Fibroblast of lung (primary cell): Measurements from ENCODE around the gene ABCA9. TPM values are rescaled to one million over a fixed set of nuclear protein-coding genes. Genes with fewer than 3 reads are reported as not detected.
"Not testable (repeated sequence)": the region's sequence is repeated elsewhere in the genome, so short reads cannot be mapped to it uniquely, and the experiment has no call there.

ENCODE experiments used
- DNase-seq, 2 donors: peaks; one replicate each; pipeline versions ENCODE4 v3.0.0 to v3.0.0-alpha.2; 2010; ENCODE audit warnings: low read depth in 2 of 2
- H2AFZ ChIP-seq: 2 replicates; pipeline ENCODE4 v1.5.1; 2012; ENCODE audit warnings: low read length, control low read depth, inconsistent platforms
- H3K27ac ChIP-seq: 2 replicates; pipeline ENCODE4 v1.5.1; 2011; ENCODE audit warnings: low read length, control low read depth; ENCODE audit not compliant: insufficient read depth
- H3K27me3 ChIP-seq: 2 replicates; pipeline ENCODE4 v1.5.1; 2011; ENCODE audit warnings: mild to moderate bottlenecking, low read length; ENCODE audit not compliant: control insufficient read depth, insufficient read depth
- H3K36me3 ChIP-seq: 2 replicates; pipeline ENCODE4 v1.5.1; 2011; ENCODE audit warnings: low read length; ENCODE audit not compliant: control insufficient read depth, insufficient read depth
- H3K4me1 ChIP-seq: 2 replicates; pipeline ENCODE4 v1.5.1; 2011; ENCODE audit warnings: low read length; ENCODE audit not compliant: control insufficient read depth, insufficient read depth; ENCODE audit errors: extremely low read depth
- H3K4me2 ChIP-seq: 2 replicates; pipeline ENCODE4 v1.5.1; 2011; ENCODE audit warnings: low read length, control low read depth; ENCODE audit not compliant: insufficient read depth; ENCODE audit errors: extremely low read depth
- H3K4me3 ChIP-seq, 4 experiments: fragments of 200-600 bp in 1 of 4; sonication (generic) in 1 of 4; replicated peaks in 1 of 4; 2 replicates each; pipeline ENCODE4 v1.5.1; 2011 to 2016; ENCODE audit warnings: low read length in 4 of 4, low read depth in 3 of 4, mild to moderate bottlenecking in 3 of 4, control low read depth in 2 of 4, inconsistent platforms in 1 of 4, mixed read lengths in 1 of 4; ENCODE audit not compliant: insufficient read depth in 1 of 4; ENCODE audit errors: control extremely low read depth in 1 of 4
- H3K79me2 ChIP-seq: 2 replicates; pipeline ENCODE4 v1.5.1; 2012; ENCODE audit warnings: mild to moderate bottlenecking, low read length, inconsistent platforms; ENCODE audit not compliant: control insufficient read depth, insufficient read depth
- H3K9ac ChIP-seq: 2 replicates; pipeline ENCODE4 v1.5.1; 2011; ENCODE audit warnings: mild to moderate bottlenecking, low read length, control low read depth; ENCODE audit not compliant: insufficient read depth
- H3K9me3 ChIP-seq: 2 replicates; pipeline ENCODE4 v1.5.1; 2012; ENCODE audit warnings: low read depth, low read length; ENCODE audit not compliant: control insufficient read depth, insufficient read depth
- H4K20me1 ChIP-seq: 2 replicates; pipeline ENCODE4 v1.5.1; 2011; ENCODE audit warnings: low read length; ENCODE audit not compliant: control insufficient read depth, insufficient read depth; ENCODE audit errors: extremely low read depth
- CTCF ChIP-seq, 2 donors: IDR thresholded peaks in 1 of 2; conservative IDR thresholded peaks in 1 of 2; 1 replicate in 1 of 2; 2 replicates in 1 of 2; pipeline ENCODE4 v1.5.1; 2011 to 2012; ENCODE audit warnings: low read length in 2 of 2, control low read depth in 1 of 2, inconsistent platforms in 1 of 2, low read depth in 1 of 2, mild to moderate bottlenecking in 1 of 2
- EZH2 ChIP-seq: IDR thresholded peaks from 2 replicates; pipeline ENCODE4 v1.5.1; 2012; ENCODE audit warnings: low read length, control low read depth, mild to moderate bottlenecking; ENCODE audit errors: missing control alignments
- polyA plus RNA-seq, 2 donors: library from polyadenylated mRNA; depleted of rRNA in 1 of 2; stranded (reverse) in 1 of 2; unstranded in 1 of 2; fragments of >200 nt; gene quantifications; 2 replicates each; pipeline ENCODE4 v1.2.1, GENCODE V29; 2011 to 2012; ENCODE audit warnings: missing spikeins in 1 of 2
- total RNA-seq: library from RNA; depleted of rRNA; stranded (reverse); fragments of >200 nt; gene quantifications from 2 replicates; pipeline ENCODE4 v1.2.1, GENCODE V29; 2014

ABCA9 gene
- total and polyA plus RNA-seq, 2 donors (not counting 1 experiment from before 2014, with no cell fraction given) = 1.6 to 3.1 TPM

- H4K20me1 ChIP-seq, H3K27ac ChIP-seq, H3K4me1 ChIP-seq, H3K27me3 ChIP-seq, H3K4me2 ChIP-seq, H3K36me3 ChIP-seq, H3K4me3 ChIP-seq, H3K79me2 ChIP-seq, H3K9ac ChIP-seq, DNase-seq, H3K9me3 ChIP-seq, H2AFZ ChIP-seq: not testable (repeated sequence)
These were observed 9.9 kb upstream of the ABCA9 start for GRCh38 chr17:69070378-69071232.

GRCh38 chr17:69069226-69069750 is 8.6 kb upstream of the ABCA9 start:
- no peak overlapping the region for H3K4me2 ChIP-seq
- TF ChIP-seq EZH2 (no peak), CTCF (conservative IDR thresholded peaks at IDR 0.05 in 1 of 2, IDR thresholded peaks at IDR 0.05 in 1 of 2; ENCODE audit: low read depth in 1 of 2, low read length in 2 of 2) (no peak)
- H3K79me2 ChIP-seq = no peaks in the 10 kb centered on the region
- no peak overlapping the region for H3K4me3 ChIP-seq
- H3K27ac ChIP-seq = no peak overlapping the region
- no peaks in the 10 kb centered on the region for H4K20me1 ChIP-seq
- no peak overlapping the region for H3K9ac ChIP-seq
- H3K36me3 ChIP-seq = no peaks in the 10 kb centered on the region
- DNase-seq = no peak
- H3K27me3 ChIP-seq = no peaks in the 10 kb centered on the region
- H2AFZ ChIP-seq = no peak overlapping the region
- no peaks in the 10 kb centered on the region for H3K4me1 ChIP-seq
- no peaks in the 10 kb centered on the region for H3K9me3 ChIP-seq

GRCh38 chr17:69067274-69068047 is 6.7 kb upstream of the ABCA9 start:
- Histone ChIP-seq H3K9ac (no peak overlapping the region), H2AFZ (no peak overlapping the region), H3K27me3 (no peaks in the 10 kb centered on the region), H3K4me3 (no peak overlapping the region), H3K36me3 (no peaks in the 10 kb centered on the region), H3K79me2 (no peaks in the 10 kb centered on the region), H3K4me1 (no peaks in the 10 kb centered on the region), H3K4me2 (no peak overlapping the region), H3K9me3 (no peaks in the 10 kb centered on the region), H4K20me1 (no peaks in the 10 kb centered on the region), H3K27ac (no peak overlapping the region)
- no peak for DNase-seq
- no peak for TF ChIP-seq EZH2
- TF ChIP-seq CTCF (conservative IDR thresholded peaks at IDR 0.05 in 1 of 2, IDR thresholded peaks at IDR 0.05 in 1 of 2; ENCODE audit: low read depth in 1 of 2, low read length in 2 of 2) = peak in 1 of 2 donors; percentile 11
